NCI-H2081 treated with DMSO at 0.1 percent for 48 hours (cell line): Measurements from ENCODE around the gene JPH3.

Experiments
- DNase-seq: peaks from one replicate; lab custom pipeline; 2025; lab: John Stamatoyannopoulos, UW

The JPH3 gene

DNA sequence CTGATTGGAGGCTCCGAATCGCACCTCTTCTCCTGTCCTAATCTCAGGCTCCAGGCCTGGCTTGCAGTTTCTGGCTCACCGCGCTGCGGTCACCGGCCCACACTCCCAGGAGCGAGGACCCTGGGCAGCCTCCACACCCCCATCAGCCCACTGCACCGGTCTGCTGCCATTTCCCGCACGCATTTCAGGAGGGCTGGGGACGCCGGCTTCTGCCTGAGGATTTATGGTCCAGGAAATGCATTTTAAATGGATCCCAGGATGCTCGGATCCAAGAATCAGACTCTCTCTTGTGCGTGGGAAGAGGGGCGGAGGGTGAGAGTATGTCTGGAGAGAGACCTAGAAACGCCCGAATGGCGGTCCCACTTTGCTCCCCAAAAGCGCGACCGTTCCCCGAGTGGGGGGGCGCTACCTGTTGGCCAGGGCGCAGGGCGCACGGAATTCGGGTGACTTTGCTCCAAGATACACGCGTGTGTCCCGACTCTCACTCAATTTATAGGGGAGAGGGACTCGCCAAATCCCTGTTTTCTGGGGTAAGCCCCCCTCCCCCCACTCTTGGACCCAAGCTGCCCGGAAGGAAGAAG, 817 bp upstream of the JPH3 start:
- no peak for DNase-seq

DNA sequence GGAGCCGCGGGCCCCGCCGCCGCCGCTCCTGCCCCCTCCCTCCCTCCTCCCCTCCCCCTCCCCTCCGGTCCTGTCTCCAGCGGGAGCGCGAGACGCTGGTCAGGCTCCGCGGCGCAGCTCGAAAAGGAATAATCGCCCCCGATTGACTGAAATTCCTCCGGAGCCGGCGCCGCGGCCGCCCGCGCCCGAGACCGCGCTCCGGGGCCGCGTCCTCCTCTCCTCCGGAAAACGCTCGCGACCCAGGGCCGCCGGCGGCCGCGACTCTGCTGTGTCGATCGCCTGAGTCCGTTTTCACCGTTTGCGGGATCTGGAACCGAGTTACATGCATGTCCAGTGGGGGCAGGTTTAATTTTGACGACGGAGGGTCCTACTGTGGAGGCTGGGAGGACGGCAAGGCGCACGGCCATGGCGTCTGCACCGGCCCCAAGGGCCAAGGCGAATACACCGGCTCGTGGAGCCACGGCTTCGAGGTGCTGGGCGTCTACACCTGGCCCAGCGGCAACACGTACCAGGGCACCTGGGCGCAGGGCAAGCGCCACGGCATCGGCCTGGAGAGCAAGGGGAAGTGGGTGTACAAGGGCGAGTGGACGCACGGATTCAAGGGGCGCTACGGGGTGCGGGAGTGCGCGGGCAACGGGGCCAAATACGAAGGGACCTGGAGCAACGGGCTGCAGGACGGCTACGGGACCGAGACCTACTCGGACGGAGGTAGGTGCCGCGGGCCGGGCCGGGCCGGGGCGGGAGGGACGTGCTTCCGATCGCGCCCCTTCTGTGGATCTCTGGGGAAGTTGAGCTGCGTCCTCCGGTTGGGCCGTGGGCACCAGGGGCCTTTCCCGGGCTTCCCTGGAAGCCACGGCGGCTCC, 744 bp downstream of the JPH3 start:
- no peak for DNase-seq

DNA sequence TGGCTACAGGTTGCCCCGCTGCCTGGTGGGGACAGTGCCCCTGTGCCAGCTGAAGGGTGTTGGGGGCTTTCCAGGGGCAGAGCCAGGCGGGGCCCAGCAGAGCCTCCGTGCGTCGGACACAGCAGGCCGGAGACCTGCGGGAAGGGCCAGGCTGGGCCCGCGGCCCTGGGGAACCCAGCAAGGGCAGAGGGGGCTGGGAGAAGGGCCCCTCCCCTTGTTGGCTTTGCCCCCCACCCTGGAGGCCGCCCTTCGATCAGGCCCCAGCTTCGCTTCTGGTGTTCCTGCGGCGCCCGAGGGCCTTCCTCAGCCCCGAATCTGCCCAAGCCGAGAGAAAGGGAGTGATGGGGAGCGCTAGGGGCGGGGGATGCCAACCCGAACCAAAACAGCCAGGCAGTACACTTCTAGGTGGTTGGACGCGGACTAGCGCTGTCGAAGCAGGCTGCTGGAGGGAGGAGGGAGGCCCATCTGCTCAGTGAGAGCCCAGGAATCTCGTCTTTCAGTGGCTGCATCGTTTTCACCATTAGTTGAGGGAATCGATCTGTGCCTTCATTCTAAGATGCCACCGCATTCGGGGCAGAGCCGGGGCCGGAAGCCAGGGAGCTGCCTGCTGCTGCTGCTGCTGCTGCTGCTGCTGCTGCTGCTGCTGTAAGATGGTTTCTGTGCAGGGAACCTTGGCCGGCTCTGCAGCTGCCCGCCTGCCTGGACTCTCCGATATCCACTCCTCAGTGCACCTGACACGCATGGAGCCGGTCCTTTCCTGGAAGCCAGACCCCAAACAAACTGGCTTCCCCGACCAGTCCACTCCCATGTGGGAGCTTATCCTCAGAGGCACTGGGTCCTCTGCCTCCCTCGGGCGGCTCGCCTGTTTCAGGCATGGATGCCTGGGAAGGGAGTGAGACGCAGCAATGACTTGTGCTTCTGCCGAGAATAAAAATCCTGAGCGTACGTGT, 1.7 kb downstream of the JPH3 start:
- no peak for DNase-seq

DNA sequence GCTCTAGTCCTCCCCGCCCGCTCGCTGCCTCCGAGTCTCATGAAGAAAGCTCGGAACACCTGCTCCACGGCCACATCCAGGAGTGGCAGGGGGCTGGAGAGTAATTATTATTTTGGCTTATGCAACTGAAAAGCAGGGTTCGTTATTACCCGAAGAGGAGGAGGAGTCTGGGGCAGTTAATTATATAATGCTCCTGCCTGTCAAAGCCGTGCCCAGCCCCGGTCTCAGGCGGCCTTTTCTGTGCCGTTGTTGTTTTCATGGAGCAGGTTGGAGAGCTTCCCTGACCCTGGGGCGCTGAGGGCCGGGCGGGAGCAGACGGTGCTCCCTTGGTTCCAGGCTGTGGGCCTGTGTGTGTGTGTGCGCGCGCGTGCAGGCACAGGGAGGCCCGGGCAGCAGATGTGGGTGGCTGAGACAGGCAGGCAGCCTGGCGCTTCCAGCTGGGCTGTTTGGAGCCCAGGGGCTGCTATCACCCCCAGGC, 2.4 kb downstream of the JPH3 start:
- no peak for DNase-seq

DNA sequence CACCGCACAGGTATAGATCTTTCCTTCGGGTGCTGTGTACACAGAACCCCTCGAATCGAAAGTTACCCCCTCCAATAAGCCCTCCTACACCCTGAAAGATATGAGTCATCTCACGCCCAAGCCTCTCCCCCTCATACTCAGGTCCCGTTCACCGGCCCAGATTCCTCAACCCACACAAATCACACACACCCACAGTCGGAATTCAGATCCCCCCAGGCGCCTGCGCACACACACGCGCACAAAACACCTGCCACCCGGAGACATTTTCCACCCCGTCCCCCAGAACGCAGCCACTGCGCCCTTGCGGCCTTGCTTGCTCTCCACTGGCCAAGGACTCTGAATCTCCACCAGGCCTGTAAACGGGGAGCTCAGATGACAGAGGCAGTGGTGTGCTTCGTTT, 4.9 kb downstream of the JPH3 start:
- no peak for DNase-seq

DNA sequence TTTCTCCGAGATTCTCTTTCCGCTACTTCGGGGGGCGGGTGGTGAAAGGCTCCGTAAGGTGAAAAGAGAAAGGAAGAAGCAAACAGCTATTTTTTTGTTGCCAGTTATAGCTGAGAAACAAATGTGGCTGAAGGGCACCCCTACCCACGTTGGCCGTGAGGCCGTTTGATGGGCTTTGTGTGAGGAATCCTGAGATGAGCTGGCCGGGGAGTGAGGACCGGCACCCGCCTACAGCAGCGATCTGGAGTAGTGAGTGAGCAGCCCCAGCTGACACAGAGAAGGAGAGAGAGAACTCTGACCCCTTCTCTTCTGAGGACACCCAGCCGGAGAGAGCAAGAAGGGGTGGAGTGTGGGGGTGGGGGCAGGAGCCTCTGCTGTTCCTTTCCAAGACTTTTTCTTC, 5.6 kb downstream of the JPH3 start:
- no peak for DNase-seq

DNA sequence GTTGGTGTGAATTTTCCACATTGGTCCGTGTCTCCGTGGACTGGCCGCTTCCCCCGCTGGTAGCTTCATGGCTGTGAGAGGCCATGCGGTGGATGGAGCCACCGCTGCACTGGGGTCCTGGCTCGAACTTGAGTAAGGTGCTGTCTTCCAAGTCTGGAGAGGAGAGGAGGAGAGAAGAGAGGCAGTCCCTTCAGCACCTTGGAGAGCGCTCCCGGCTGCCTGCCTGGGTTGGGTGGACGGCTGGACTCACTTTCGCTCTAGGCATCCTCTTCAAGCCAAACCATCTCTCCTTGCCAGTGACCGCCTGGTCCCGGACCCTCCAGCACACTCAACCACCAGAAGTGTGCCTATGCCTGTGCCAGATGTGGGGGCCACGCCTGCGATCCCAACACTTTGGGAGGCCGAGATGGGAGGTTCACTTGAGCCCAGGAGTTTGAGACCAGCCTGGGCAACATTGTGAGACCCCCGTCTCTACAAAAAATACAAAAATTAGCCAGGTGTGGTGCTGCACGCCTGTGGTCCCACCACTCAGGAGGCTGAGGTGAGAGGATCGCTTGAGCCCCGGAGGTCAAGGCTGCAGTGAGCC, 6.2 kb downstream of the JPH3 start:
- no peak for DNase-seq

DNA sequence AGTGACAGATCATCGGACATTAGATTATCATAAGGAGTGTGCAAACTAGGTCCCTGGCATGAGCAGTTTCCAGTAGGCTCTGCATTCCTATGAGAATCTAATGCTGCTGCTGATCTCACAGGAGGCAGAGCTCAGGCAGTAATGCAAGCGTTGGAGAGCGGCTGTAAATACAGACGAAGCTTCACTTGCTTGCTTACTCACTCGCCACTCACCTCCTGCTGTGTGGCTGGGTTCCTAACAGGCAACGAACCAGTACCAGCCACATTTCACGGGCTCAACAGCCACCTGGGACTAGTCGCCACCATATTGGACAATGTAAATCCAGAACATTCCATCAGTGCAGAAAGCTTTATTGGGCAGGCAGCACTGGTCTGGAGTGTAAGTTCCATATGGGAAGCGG, 7.7 kb downstream of the JPH3 start:
- DNase-seq = no peak

DNA sequence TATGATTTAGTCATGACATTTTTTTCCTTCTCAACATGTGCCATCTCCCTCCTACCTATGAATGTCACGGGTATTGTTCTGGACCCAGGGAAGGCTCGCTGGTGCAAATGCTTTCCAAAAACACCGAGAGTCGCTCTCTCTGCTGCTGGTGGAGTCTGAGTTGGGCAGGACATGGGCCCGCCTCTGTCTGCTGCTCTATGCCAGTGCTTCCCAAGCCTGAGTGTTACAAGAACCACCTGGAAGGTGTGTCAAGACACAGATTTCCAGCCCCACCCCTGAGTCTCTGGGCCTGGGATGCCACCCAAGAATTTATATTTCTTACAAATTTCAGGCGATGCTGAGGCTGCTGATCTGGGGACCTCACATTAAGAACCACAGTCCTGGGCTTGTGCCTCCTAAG, 9.1 kb downstream of the JPH3 start:
- DNase-seq = no peak

DNA sequence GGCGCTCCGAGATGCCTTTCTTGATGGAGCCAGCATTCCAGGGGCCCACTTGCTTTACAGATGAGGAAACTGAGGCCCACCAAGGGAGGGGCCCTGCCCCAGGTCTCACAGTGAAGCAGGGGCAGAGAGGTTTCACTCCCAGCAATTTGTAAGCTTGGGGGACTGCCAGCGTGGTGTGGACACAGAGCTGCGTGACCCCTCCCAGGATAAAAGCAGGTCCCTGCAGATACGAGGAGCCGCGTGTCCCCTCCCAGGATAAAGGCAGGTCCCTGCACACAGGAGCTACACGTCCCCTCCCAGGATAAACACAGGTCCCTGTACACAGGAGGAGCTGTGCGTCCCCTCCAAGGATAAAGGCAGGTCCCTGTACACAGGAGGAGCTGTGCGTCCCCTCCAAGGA, 11.7 kb downstream of the JPH3 start:
- DNase-seq = no peak

DNA sequence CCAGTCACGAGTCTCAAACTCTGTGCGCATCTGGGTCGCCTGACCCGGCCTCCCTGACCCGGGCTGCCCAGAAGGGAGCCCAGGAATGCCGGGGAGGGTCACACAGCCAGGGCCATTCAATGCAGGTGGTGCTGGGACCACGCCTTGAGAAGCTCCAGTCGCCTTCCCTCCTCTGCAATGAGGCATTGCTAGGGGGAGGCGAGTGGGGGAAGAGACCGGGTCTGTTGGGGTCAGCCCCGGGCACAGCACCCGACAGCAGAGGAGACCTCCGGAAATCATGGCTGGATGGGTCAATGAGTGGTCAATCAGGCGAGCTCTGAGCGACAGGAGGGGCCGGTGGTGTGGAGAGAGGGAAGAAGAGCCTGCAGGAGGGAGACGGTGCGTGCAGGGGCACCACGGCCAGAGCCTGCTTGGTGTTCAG, 13.3 kb downstream of the JPH3 start:
- no peak for DNase-seq

DNA sequence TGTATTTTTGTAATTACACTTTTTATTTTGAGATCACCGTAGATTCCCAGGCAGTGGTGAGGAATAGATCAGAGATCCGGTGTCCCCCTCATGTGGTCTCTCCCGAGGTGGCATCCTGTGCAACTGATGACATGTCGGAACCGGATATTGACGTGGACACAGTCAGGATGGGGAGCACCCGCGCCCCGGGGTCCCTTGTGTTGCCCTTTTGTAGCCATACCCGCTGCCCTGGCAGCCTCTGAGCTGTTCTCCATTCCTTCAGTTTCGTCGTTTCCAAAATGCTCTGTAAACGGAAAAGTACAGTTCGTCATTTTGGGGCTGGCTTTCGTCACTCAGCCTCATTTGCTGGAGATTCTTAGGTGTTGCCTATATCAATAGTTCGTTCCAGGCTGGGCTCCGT, 14.2 kb downstream of the JPH3 start:
- no peak for DNase-seq

DNA sequence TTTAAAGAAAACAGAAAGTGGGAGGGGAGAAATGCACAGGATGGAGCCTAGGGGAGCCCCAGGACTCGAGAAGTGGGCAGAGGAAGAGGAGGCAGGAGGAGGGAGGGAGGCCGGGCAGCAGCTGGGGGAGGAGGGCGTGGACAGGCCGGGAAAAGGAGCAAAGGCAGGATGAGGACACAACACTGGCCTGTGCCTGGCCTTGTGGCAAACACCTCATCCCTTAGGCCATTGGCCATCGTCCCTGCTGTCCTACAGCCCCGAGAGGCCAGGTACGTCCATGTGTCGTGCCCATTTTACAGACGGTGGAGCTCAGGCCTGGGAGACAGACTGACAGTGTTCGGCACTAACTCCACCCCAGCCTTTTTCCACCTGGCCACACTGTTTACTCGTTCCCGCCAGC, 15.9 kb downstream of the JPH3 start:
- no peak for DNase-seq

DNA sequence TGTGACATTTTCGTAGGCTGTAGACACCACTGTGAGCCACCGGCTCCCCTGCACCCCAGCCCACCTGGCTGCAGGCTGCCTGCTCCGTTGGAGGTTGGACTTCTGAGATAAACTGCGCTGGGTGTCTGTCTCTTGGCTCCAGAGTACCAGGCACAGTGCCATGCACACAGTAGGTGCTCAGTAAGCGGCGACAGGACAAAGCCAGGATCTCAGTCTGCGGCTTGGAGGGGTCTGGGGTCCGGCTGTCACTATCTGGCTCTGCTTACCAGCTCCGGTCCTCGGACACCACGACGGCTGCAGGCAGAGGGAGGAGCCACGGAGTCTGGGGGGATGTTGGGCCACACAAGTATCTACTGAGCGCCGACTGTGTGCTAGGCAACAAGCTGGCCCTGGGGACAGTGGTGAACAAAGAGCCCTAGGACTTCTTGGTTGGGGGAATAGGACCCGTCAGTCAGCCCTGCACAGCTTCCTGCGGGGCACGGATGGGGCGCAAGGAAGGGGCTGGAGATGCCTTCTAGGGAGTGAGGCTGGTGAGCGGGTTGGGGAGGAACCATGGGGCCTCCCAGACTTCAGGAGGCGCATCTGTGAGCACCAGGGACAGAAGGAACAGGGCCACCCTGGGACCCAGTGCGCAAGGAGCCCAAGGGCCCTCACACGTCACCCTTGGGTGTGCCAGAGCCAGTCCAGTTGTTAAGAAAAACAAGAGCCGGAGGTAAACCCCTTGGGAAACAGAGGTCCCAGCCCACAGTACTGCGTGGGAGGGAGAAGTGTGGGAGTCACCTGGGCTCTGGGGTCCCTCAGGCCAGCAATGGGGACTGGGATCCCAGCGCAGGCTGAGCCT, 17.3 kb downstream of the JPH3 start:
- DNase-seq = no peak

DNA sequence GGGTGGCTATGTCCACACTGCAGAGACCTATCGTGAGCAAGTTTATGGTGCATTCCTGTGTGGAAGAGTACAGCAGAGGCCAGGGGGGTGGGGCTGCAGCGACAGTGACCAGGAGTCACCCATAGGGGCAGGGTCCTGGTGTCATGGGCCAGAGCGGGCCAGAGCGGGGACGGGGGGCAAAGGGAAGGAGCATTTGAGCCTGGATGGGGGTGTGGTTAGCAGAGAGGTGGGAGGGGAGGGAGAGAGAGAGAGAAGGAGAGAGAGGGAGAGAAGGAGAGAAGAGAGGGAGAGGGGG, 17.8 kb downstream of the JPH3 start:
- no peak for DNase-seq

DNA sequence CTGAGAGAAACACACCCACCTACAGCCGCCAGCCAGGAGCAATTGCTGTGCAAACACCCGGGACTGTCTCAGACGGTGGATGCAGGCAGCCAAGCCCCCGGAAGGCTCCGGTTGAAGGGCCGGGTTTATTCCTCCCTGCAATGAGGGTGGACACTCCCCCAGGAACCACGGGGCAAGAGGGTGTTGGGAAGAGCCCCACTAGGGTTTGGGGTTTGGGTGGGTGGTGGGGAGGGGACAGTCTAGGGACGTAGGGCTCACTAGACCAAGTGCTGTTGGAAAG, 19.2 kb downstream of the JPH3 start:
- DNase-seq = no peak

DNA sequence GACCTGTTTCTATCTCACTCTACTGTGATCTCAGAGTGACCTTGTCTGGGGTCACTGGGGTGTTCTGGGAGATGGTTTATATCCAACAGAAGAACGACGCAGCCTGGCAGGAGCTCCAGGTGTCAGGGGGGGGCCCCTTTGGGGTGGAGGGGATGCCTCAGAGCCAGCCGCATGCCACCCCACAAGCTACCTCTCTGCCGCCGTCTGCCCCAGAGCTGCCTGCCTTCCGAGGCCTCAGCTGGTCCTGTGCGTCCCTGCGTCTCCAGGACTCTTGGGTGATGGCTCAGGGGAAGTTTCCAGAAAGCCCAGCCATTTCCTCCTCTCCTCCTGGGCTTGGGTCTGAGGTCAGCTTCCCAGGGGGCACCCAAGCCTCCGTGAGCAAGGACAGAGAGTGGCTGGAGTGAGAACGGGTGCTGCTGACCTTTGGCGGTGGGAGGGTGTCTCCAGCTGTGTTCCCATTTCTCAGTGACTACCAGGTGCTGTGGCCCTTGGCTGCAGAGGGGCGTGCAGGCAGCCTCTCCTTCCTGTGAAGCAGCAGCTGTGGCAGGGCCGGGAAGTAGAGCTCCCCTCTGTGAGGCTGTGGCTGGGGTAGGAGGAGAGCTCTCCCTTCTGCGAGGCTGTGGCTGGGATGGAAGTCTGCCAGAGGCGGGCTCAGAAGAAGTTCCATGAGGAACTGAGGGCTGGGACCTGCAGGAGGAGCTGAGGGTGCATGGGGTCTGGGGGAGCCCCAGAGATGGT, 19.8 kb downstream of the JPH3 start:
- no peak for DNase-seq

DNA sequence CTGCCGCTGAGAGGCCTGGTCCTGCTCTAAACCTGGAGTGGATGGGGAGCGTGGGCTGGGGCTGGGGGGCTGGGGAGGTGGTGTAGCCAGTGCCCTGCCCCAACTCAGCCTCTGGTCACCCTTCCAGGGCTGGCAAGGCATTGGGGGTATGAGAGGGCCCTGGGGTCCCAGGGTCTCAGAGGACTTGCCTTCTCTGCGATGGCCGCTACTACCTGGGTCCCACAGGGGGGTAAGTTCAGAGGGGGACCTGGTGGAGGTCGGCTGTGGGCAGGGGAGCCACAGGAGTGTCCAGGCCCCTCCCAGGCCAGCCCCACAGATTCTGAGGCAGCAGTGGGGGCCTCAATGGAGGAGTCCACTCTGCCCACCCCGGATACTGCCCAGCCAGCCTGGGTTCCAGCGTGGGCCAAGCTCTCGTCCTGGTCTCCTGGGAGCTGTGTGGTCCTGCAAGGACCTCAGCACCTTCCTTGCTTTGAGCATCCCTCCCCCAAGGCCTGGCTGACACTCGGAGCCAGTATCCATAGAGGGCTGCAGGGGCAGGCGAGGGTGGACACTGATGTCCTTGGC, 20.5 kb downstream of the JPH3 start:
- DNase-seq = no peak

DNA sequence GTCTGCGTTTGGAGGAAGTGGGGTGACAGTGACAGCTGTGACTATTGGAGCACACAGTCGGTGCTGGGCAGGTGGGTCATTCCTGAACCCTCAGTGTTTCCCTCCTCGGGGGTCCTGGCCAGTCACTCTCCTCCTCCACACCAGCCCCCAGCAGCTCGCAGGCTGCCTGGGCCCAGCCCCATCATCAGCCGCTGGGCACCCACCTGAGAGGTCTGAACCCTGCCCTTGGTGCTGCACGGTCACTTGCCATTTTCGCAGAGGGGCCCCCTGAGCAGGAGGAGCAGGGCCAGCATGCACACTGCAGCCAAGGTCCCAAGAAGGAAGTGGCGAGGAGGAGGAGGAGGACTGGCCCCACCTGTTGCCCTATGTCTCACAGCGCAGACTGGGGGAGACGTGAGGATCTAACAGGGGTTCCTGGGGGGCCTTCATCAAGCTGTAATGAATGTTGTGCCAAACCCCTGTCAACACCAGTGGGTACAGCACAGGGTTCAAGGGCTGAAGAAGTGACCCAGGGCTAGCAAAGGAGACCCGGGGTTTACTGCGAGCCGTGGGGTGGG, 23.0 kb downstream of the JPH3 start:
- DNase-seq = no peak

DNA sequence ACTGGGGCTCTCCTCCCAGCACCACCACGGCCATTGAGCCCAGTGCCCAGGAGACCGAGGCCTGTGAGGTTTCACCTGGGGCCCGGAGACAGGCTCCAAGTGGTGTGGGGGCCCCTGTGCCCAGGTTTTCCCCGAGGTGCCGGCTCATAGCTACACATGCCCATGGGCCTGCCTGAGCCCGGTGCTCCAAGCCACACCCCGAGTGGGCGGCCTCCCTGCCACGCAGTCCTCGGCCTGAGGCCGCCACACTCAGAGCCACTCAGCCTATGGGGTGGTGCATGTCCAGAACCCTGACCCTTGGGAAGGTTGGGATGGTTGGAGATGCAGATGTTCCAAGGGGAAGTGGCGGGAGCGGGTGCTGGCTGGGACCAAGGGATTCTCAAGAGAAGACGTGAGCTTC, 24.1 kb downstream of the JPH3 start:
- DNase-seq = no peak
